Stimulated activated CD8-positive, alpha-beta memory T cell treated with anti-CD3 and anti-CD28 coated beads, Interleukin-12 subunit alpha, Interleukin-12 subunit beta, amount 100 ng/mL, for 4 hours (primary cell): ENCODE measurements around the gene INPP5K.
"Not testable (repeated sequence)": the region's sequence is repeated elsewhere in the genome, so short reads cannot be mapped to it uniquely, and the experiment has no call there.

Experiments used
- DNase-seq: peaks from one replicate; pipeline ENCODE4 v3.0.0-alpha.2; 2020; ENCODE audit warnings: low read depth

The INPP5K gene

GRCh38 chr17:1464186-1464585 lies 52.2 kb downstream of the INPP5K start:
- no peak for DNase-seq

DNA sequence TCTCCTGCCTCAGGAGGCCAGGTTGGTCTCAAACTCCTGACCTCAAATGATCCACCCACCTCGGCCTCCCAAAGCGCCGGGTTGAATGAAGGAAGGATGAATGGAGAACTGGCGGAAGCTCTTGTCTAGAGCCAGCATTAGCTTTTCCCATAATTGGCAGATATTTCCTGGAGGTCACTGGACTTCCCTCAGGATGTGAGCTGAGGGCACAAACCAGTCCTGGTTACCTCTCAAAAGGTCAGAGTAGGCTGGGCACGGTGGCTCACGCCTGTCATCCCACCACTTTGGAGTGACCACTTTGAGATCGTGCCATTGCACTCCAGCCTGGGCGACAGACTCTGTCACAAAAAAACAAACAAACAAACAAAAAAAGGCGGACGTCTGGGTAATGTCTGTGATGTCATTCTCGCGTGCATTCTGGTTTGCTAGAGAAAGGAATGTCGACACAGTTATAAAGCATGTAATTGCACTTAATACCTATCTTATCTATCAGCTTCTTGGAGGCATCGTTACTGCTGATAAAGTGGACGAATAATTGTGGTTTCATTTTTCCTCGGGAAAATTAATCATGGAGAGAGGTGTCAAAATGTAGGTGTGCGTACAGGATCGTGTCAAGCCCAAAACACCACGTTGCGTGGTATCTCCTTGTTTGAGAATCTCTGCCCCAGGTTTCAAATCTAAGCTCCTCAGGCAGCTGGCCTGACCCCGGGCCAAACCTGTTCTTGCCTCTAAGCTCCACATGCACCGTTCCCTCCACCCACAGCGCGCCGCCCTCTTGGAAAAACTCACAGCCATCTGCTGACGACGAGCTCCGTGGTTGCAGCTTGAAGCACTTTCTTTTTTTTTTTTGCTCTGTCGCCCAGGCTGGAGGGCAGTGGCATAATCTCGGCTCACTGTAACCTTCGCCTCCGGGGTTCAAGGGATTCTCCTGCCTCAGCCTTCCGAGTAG lies 54.0 kb downstream of the INPP5K start:
- no peak for DNase-seq

DNA sequence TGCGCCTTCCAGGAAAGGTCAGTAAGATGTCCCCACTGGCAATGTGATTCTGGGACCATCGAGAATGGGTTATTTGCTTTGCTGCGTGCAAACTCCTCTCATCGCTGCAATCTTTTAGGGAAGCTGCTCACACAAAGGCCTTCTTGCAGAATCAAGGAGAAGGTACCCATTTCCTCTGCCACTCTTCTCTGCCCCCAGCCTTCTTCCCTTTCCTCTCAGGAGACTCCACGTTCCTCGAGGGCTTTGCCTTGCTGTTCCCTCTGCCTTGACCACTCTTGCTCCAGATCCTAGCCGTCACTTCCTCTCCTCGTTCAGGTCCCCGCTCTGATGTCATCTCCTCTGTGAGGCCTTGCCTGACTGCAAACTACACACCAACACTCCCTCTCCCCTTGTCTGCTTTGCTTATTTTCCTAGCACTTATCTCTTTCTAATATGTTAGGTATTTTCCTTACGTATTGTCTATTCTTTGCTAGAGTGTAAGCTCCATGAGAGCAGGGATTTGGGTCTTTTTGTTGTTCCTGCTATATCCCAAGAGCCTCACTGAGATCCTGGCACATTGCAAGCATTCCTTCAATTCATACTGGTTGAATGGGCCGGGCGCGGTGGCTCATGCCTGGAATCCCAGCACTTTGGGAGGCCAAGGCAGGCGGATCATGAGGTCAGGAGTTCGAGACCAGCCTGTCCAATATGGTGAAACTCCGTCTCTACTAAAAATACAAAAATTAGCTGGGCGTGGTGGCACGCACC lies 55.0 kb downstream of the INPP5K start:
- no peak for DNase-seq

DNA sequence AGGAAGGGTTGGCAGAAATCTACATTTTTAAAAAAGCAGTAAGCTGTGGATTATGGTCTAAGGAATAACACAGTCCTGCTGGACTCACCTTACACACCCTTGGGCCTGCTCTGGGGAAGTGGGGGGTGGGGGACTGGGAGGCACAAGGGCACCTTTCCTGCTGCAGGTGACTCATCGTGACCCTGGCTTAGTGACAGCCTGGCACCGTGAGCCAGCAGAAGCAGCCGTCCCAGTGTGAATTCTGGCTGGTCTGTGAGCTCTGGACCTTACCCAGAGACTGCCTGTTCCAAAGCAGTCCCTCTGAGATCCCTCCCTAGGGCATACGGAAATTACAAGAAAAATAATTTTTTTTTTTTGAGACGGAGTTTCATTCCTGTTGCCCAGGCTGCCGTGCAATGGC lies 56.2 kb downstream of the INPP5K start:
- no peak for DNase-seq

GRCh38 chr17:1455797-1456599 lies 60.4 kb downstream of the INPP5K start, which contains the start of gene CRK:
Gene CRK (minus strand): TSS chr17:1456232. CDS start chr17:1456117, 115 bp downstream.
- peak; percentile 99 for DNase-seq

- peak; percentile 18 for DNase-seq
These were observed 61.1 kb downstream of the INPP5K start for GRCh38 chr17:1455291-1455796.

DNA sequence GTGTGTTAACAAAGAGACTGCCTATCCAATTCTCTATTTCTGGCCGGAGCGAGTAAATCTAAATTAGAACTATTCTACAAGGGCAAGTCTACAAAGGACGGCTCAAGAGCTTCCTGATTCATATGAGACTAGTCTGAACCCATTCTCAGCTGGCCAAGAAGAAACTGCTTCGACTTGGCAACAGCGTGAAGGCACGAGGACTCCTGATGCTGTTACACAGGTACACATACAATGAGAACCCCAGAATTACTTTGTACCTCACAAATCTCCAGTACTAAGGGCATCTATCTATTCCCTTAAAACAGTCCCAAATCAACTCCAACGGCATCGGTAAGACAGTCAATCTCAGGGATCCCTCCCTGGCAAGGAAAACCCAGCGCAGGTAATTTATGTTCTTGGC lies 61.9 kb downstream of the INPP5K start:
- DNase-seq = no peak

DNA sequence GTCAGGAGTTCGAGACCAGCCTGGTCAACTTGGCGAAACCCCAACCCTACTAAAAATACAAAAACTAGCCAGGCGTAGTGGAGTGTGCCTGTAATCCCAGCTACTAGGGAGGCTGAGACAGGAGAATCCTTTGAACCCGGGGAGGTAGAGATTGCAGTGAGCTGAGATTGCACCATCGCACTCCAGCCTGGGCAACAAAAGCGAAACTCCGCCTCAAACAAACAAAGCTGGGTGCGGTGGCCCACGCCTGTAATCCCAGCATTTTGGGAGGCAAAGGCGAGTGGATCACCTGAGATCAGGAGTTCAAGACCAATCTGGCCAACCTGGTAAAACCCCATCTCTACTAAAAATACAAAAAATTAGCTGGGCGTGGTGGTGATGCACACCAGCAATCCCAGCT lies 62.7 kb downstream of the INPP5K start:
- DNase-seq = not testable (repeated sequence)

DNA sequence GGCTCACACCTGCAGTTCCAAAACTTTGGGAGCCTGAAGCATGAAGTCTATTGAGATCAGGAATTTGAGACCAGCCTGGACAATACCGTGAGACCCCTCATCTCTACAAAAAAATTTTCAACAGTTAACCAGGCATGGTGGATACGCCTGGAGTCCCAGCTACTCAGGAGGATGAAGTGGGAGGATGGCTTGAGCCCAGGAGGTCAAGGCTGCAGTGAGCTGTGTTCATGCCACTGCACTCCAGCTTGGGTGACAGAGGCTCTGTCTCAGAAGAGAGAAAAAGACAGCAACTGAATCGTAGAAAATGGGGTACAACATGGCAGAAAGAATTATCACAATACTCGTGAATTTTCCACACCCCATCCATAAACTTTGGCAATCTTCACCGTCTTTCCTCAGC lies 63.6 kb downstream of the INPP5K start:
- DNase-seq = no peak

DNA sequence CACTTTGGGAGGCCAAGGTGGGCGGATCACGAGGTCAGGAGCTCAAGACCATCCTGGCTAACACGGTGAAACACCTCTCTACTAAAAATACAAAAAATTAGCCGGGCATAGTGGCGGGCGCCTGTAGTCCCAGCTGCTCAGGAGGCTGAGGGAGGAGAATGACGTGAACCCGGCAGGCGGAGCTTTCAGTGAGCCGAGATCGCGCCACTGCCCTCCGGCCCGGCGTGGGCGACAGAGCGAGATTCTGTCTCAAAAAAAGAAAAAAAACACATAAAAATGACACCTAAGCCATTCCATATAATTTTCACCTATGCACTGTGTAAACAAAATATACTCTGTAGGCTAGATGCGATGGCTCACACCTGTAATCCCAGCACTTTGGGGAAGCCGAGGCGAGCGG lies 66.2 kb downstream of the INPP5K start:
- DNase-seq = not testable (repeated sequence)

- DNase-seq = no peak
These were observed 66.9 kb downstream of the INPP5K start for GRCh38 chr17:1449412-1449967.

- no peak for DNase-seq
These were observed 69.4 kb downstream of the INPP5K start for GRCh38 chr17:1447052-1447451.

DNA sequence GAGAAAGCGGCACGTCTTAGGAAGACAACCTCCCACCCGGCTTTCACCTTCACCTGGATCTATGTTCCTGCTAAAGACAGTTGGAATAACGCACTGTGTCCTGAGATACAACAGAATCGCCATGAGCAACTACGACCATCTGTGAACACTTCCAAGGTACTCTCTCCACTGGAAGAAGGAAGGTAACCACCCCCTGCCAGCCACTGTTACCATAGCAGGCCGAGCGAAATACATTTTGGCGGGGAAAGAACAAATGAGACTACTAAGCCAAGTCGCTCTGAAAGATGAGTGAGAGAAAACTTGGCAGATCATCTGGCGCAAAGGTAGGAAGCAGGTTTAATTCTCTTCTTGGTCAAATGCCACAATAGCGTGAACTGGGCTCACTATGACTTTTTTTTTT lies 70.2 kb downstream of the INPP5K start:
- DNase-seq = no peak

- DNase-seq = not testable (repeated sequence)
These were observed 70.7 kb downstream of the INPP5K start for GRCh38 chr17:1445695-1446094.
